Ovary (tissue), 9 donors: ENCODE data around the gene MYH15. TPM values are rescaled to one million over a fixed set of nuclear protein-coding genes. Genes with fewer than 3 reads are reported as not detected.

ENCODE experiments used
- DNase-seq, 5 donors: peaks; one replicate each; pipeline ENCODE4 v3.0.0-alpha.2; 2019 to 2020
- H3K27ac ChIP-seq, 2 donors: fragments of 200-600 bp; one replicate each; pipeline versions ENCODE4 v1.5.1 to v1.8.0; 2019 to 2022
- H3K27me3 ChIP-seq: fragments of 200-600 bp; one replicate; pipeline ENCODE4 v1.8.0; 2022
- H3K36me3 ChIP-seq: fragments of 200-600 bp; sonication (generic); one replicate; pipeline ENCODE4 v1.5.1; 2019
- H3K4me1 ChIP-seq: one replicate; pipeline ENCODE4 v1.8.1; 2013; ENCODE audit warnings: mild to moderate bottlenecking, moderate library complexity; ENCODE audit not compliant: insufficient read depth
- H3K4me3 ChIP-seq: fragments of 200-600 bp; sonication (generic); one replicate; pipeline ENCODE4 v1.5.1; 2017
- H3K9me3 ChIP-seq, 2 donors: fragments of 200-600 bp in 1 of 2; sonication (generic) in 1 of 2; one replicate each; pipeline versions ENCODE4 v1.5.1 to v1.8.1; 2013 to 2019; ENCODE audit warnings: mild to moderate bottlenecking in 1 of 2, moderate library complexity in 1 of 2
- CTCF ChIP-seq, 3 donors: fragments of 450-650 bp in 2 of 3; fragments of 200-600 bp in 1 of 3; IDR thresholded peaks; one replicate each; pipeline versions ENCODE4 v1.5.1 to v1.8.0; 2016 to 2022; ENCODE audit warnings: antibody characterized with exemption in 3 of 3, mild to moderate bottlenecking in 1 of 3
- EP300 ChIP-seq: sonication (generic); formaldehyde crosslinking; IDR thresholded peaks from one replicate; pipeline ENCODE4 v1.6.1; 2017; ENCODE audit warnings: antibody characterized with exemption
- POLR2A ChIP-seq: fragments of 450-650 bp; IDR thresholded peaks from one replicate; pipeline ENCODE4 v1.6.1; 2017; ENCODE audit warnings: antibody characterized with exemption, mild to moderate bottlenecking, moderate library complexity
- WGBS, 3 donors: extraction: QIAGEN DNeasy Blood & Tissue Kit in 1 of 3; methylation state at CpG; one replicate each; pipeline versions ENCODE4 v1.1.5 to v1.1.7; 2013 to 2017; 5-methylcytosine and 5-hydroxymethylcytosine counted together
- intact Hi-C, 4 donors: fragments of 100-400 bp; cut with DNase I; formaldehyde crosslinking; loops; one replicate each; pipeline versions ENCODE4 v1.11.0 to v1.15.1; 2022 to 2023
- polyA plus RNA-seq, 2 donors: library from polyadenylated mRNA; stranded (reverse); fragments of 200-250 nt in 1 of 2; fragments of 350-450 nt in 1 of 2; fragmentation: Illumina TruSeq in 1 of 2; extraction: RNeasy Lipid Tissue Mini Kit (QIAGEN cat#74804) in 1 of 2; gene quantifications; one replicate each; pipeline ENCODE4 v1.2.3, GENCODE V29; 2013 to 2014
- total RNA-seq, 7 donors: library from RNA; depleted of rRNA in 2 of 7; stranded (reverse); fragments of >200 nt in 2 of 7; fragmentation: NEBNext Ultra II Directional in 3 of 7; extraction: Animal tissue kit (Norgen Biotek cat#: 25700) in 3 of 7; gene quantifications; one replicate each; pipeline versions ENCODE4 v1.1.0 to v1.2.4, GENCODE V29; 2016 to 2023
- donor health status: DM: no; HTN: no; CAD: no; lungs with moderate emphysema.
- donor health status: DM: no; HTN: no; CAD: no.
- donor health status: Bipolar disorder and iron deficiency.
- donor health status: DM: yes; HTN: yes; CAD: no.
- donor health status: DM: no; HTN: no; CAD: no.
- donor health status: DM: yes; HTN: yes; CAD: no.

Gene MYH15
- total and polyA plus RNA-seq, 9 donors, result 0.05 to 0.57 (median 0.11) TPM; not detected in 3

DNA sequence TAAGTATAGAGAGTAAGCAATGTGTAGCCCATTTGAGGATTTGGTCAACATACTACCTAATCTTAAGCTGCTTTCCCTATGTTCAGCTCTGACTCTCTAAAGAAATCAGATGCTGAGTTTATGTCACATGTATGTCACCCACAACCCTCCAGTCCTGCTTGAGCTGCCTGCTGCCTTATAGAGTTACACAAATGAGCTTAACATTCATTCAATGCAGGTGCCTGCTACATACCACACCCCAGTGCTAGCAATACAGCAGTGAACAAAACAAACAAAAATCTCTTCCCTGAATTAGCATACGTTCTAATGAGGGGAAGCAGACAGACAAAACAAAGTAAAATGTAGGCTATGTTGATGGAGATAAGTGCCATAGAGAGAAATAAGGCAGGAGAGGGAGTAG is 121.0 kb downstream of the MYH15 start:
- DNase-seq, result no peak
- H3K36me3 ChIP-seq, result no peaks in the 10 kb centered on the region
- no peaks in the 10 kb centered on the region for H3K4me1 ChIP-seq
- H3K27ac ChIP-seq, result no peak overlapping the region
- H3K27me3 ChIP-seq, result no peaks in the 10 kb centered on the region
- 29 to 48% (median 41%) methylated on average over 1 of the region's 1 CpG for WGBS, 3 donors
- TF ChIP-seq CTCF (IDR thresholded peaks at IDR 0.05) (no peak), POLR2A (no peak), EP300 (no peak)
- no peak overlapping the region for H3K4me3 ChIP-seq
- no peaks in the 10 kb centered on the region for H3K9me3 ChIP-seq
- intact Hi-C loops, result no loop called here

GRCh38 chr3:108388136-108389132 is 122.0 kb downstream of the MYH15 start:
- H3K27ac ChIP-seq, result no peak overlapping the region
- WGBS, 3 donors, result 83 to 85% (median 84%) methylated on average over 12 of the region's 12 CpGs
- H3K4me1 ChIP-seq, result no peaks in the 10 kb centered on the region
- TF ChIP-seq POLR2A (no peak), CTCF (IDR thresholded peaks at IDR 0.05) (no peak), EP300 (no peak)
- intact Hi-C loops, result no loop called here
- H3K9me3 ChIP-seq, result no peaks in the 10 kb centered on the region
- H3K36me3 ChIP-seq, result no peaks in the 10 kb centered on the region
- H3K27me3 ChIP-seq, result no peaks in the 10 kb centered on the region
- H3K4me3 ChIP-seq, result no peak overlapping the region
- no peak for DNase-seq

DNA sequence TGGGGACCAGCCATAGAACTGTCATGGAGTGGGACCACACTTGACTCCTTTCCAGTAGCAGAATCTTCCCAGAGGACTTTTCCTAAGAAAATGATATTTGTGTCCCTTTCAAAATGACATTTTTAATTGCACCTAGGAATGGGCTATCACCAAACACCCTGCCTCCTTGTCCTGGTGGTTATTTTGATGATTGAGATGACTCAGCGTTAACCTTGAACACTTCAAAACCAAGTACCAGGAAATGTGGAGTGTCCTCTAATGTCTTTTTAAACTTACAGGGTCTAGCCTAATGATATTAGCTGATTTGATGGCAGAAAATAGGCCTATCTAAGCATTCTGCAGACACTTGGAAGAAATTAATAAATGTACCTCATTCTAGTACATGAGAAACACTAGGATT is 123.3 kb downstream of the MYH15 start:
- Histone ChIP-seq H3K9me3 (no peaks in the 10 kb centered on the region), H3K4me1 (no peaks in the 10 kb centered on the region), H3K27ac (no peak overlapping the region), H3K4me3 (no peak overlapping the region), H3K27me3 (no peaks in the 10 kb centered on the region), H3K36me3 (no peaks in the 10 kb centered on the region)
- no peak for TF ChIP-seq POLR2A
- no peak for TF ChIP-seq CTCF (IDR thresholded peaks at IDR 0.05)
- no peak for TF ChIP-seq EP300
- WGBS, 3 donors, result 94 to 100% (median 100%) methylated on average over 1 of the region's 1 CpG
- no peak for DNase-seq
- intact Hi-C loops, result no loop called here

GRCh38 chr3:108383306-108383705 is 127.1 kb downstream of the MYH15 start:
- Histone ChIP-seq H3K4me1 (no peaks in the 10 kb centered on the region), H3K27me3 (no peaks in the 10 kb centered on the region), H3K9me3 (no peaks in the 10 kb centered on the region), H3K27ac (no peak overlapping the region), H3K4me3 (no peak overlapping the region), H3K36me3 (no peaks in the 10 kb centered on the region)
- TF ChIP-seq POLR2A (no peak), CTCF (IDR thresholded peaks at IDR 0.05) (no peak), EP300 (no peak)
- intact Hi-C loops, result no loop called here
- no peak for DNase-seq
